GM12878 (cell line): ENCODE results near the gene IQGAP3. TPM values are rescaled to one million over a fixed set of nuclear protein-coding genes. Genes with fewer than 3 reads are reported as not detected.

Source experiments
- EZH2 ChIP-seq: IDR thresholded peaks from 2 replicates; pipeline ENCODE4 v1.6.1; 2012; ENCODE audit warnings: low read depth, mild to moderate bottlenecking, control low read depth, inconsistent platforms, low read length, borderline replicate concordance; ENCODE audit not compliant: control insufficient read depth
- HDAC2 ChIP-seq: fragments of 200-600 bp; sonication (generic); IDR thresholded peaks from 2 replicates; pipeline ENCODE4 v1.6.1; 2017
- JUNB ChIP-seq: IDR thresholded peaks from 2 replicates; pipeline ENCODE4 v1.6.1; 2016; ENCODE audit warnings: antibody characterized with exemption, mild to moderate bottlenecking
- MXI1 ChIP-seq: fragments of 150-350 bp; IDR thresholded peaks from 2 replicates; pipeline ENCODE4 v1.6.1; 2011; ENCODE audit warnings: low read depth, mild to moderate bottlenecking, inconsistent platforms, low read length, improper control_type of control experiment
- NR2F1 ChIP-seq: fragments of 450-650 bp; conservative IDR thresholded peaks from 2 replicates; pipeline ENCODE4 v1.6.1; 2017; ENCODE audit warnings: mild to moderate bottlenecking
- POLR2AphosphoS5 ChIP-seq: IDR thresholded peaks from 2 replicates; pipeline ENCODE4 v1.6.1; 2011; ENCODE audit warnings: mild to moderate bottlenecking, low read length, inconsistent platforms
- SMARCA5 ChIP-seq: fragments of 450-650 bp; IDR thresholded peaks from 2 replicates; pipeline ENCODE4 v1.6.1; 2017; ENCODE audit warnings: mild to moderate bottlenecking
- SRF ChIP-seq, 2 experiments: IDR thresholded peaks; 2 replicates each; pipeline ENCODE4 v1.6.1; 2011; ENCODE audit warnings: low read depth in 2 of 2, low read length in 2 of 2, mild to moderate bottlenecking in 1 of 2, moderate library complexity in 1 of 2
- STAT3 ChIP-seq: IDR thresholded peaks from 2 replicates; pipeline ENCODE4 v1.6.1; 2011; ENCODE audit warnings: low read depth, low read length, improper control_type of control experiment
- SUZ12 ChIP-seq: fragments of 200-600 bp; sonication (generic); IDR thresholded peaks from one replicate; pipeline ENCODE4 v1.6.1; 2018; ENCODE audit warnings: antibody characterized with exemption, mild to moderate bottlenecking; ENCODE audit not compliant: unreplicated experiment
- TBL1XR1 ChIP-seq: IDR thresholded peaks from 2 replicates; pipeline ENCODE4 v1.6.1; 2012; ENCODE audit warnings: low read depth, low read length, improper control_type of control experiment
- ZNF207 ChIP-seq: fragments of 450-650 bp; IDR thresholded peaks from 2 replicates; pipeline ENCODE4 v1.6.1; 2014; ENCODE audit warnings: antibody characterized with exemption, mild to moderate bottlenecking, borderline replicate concordance
- ZNF24 ChIP-seq: fragments of 450-650 bp; IDR thresholded peaks from 2 replicates; pipeline ENCODE4 v1.6.1; 2017; ENCODE audit warnings: antibody characterized with exemption, mild to moderate bottlenecking
- polyA plus RNA-seq, 11 experiments: library from polyadenylated mRNA; depleted of rRNA in 4 of 11; unstranded in 6 of 11; stranded (reverse) in 5 of 11; fragments of >200 nt; fragmentation: Nextera tagmentation in 4 of 11; fragmentation: Illumina TruSeq in 1 of 11; extraction: Ambion mirVana in 4 of 11; extraction: Trizol in 1 of 11; gene quantifications; 1 replicate in 1 of 11; 2 replicates in 10 of 11; pipeline versions ENCODE4 v1.2.1 to v1.2.3, GENCODE V29; 2011 to 2016; ENCODE audit warnings: inconsistent platforms in 2 of 11, missing spikeins in 2 of 11, low read depth in 1 of 11
- total RNA-seq, 4 experiments: library from RNA; depleted of rRNA in 3 of 4; stranded (reverse); fragments of >200 nt in 3 of 4; fragmentation: Illumina TruSeq in 1 of 4; extraction: Trizol in 1 of 4; gene quantifications; 2 replicates each; pipeline versions ENCODE4 v1.2.1 to v1.2.3, GENCODE V29; 2013 to 2021
- TF ChIP-seq, protein P1 (sequence below): IDR thresholded peaks from 2 replicates; pipeline ENCODE4 v1.6.1; 2012; ENCODE audit warnings: low read length, inconsistent platforms
- TF ChIP-seq, protein P2 (sequence below): fragments of 450-650 bp; formaldehyde crosslinking; IDR thresholded peaks from 2 replicates; pipeline ENCODE4 v1.5.0; 2022; ENCODE audit warnings: mild to moderate bottlenecking, missing genetic modification characterization
- TF ChIP-seq, protein P3 (sequence below): fragments of 450-650 bp; IDR thresholded peaks from 2 replicates; pipeline ENCODE4 v1.6.1; 2016; ENCODE audit warnings: mild to moderate bottlenecking, moderate library complexity, borderline replicate concordance
- TF ChIP-seq, protein P4 (sequence below): IDR thresholded peaks from 2 replicates; pipeline ENCODE4 v1.6.1; 2012; ENCODE audit warnings: mild to moderate bottlenecking, low read depth, low read length

IQGAP3 gene
- total and polyA plus RNA-seq, 10 of the 15 experiments (the other 5 are each of a cell fraction or from before 2014, with no cell fraction given), result 1.1 to 10.7 (median 7.9) TPM

DNA sequence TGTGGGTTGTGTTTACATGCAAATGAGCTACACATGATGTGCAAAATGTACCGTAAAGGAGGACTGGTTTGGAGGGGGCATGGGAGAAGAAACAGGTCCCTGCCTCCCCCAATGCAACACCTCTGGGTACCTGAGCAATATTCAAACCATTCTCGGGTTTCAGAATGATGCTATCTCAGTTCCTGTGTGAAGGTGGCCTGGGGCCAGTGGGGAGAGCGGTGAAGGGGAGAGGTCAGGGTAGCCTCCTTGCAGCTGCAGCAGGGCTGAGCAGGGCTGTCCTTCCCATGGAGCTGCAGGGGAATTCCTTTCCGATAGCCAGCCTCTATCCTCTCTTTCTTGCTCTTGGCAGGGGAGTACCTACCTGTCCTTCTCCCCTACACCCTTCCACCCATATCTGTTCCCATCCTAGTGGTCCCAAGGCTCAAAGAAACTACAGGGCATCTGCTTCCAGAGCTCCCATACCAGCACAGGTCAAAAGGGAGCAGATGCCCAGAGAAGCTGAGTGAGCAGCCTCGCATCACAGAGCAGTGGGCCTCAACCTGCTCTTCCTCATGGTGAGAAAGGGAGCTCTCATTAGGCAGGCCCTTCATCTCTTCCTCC lies 83.7 kb downstream of the IQGAP3 start (continued):
- TF ChIP-seq, protein P1, sequence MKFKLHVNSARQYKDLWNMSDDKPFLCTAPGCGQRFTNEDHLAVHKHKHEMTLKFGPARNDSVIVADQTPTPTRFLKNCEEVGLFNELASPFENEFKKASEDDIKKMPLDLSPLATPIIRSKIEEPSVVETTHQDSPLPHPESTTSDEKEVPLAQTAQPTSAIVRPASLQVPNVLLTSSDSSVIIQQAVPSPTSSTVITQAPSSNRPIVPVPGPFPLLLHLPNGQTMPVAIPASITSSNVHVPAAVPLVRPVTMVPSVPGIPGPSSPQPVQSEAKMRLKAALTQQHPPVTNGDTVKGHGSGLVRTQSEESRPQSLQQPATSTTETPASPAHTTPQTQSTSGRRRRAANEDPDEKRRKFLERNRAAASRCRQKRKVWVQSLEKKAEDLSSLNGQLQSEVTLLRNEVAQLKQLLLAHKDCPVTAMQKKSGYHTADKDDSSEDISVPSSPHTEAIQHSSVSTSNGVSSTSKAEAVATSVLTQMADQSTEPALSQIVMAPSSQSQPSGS, result no peak
- TF ChIP-seq POLR2AphosphoS5 (peak; percentile 45; the same call in 1 of the 2 replicates), SMARCA5 (no peak), SUZ12 (no peak), TBL1XR1 (peak; percentile 67; the same call in 1 of the 2 replicates), NR2F1 (peak; percentile 95), JUNB (peak; percentile 93), STAT3 (no peak), HDAC2 (no peak), ZNF207 (no peak), EZH2 (no peak), MXI1 (0 out of 2 replicates have a peak, but pooled peaks have one; percentile 32), ZNF24 (no peak), SRF (IDR thresholded peaks at IDR 0.05; ENCODE audit: low read depth in 2 of 2, low read length in 2 of 2) (0 out of 4 replicates have a peak, but pooled peaks of 1 of the 2 experiments have one; percentile 39)
- TF ChIP-seq, protein P2, sequence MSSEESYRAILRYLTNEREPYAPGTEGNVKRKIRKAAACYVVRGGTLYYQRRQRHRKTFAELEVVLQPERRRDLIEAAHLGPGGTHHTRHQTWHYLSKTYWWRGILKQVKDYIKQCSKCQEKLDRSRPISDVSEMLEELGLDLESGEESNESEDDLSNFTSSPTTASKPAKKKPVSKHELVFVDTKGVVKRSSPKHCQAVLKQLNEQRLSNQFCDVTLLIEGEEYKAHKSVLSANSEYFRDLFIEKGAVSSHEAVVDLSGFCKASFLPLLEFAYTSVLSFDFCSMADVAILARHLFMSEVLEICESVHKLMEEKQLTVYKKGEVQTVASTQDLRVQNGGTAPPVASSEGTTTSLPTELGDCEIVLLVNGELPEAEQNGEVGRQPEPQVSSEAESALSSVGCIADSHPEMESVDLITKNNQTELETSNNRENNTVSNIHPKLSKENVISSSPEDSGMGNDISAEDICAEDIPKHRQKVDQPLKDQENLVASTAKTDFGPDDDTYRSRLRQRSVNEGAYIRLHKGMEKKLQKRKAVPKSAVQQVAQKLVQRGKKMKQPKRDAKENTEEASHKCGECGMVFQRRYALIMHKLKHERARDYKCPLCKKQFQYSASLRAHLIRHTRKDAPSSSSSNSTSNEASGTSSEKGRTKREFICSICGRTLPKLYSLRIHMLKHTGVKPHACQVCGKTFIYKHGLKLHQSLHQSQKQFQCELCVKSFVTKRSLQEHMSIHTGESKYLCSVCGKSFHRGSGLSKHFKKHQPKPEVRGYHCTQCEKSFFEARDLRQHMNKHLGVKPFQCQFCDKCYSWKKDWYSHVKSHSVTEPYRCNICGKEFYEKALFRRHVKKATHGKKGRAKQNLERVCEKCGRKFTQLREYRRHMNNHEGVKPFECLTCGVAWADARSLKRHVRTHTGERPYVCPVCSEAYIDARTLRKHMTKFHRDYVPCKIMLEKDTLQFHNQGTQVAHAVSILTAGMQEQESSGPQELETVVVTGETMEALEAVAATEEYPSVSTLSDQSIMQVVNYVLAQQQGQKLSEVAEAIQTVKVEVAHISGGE, result no peak
- TF ChIP-seq, protein P3, sequence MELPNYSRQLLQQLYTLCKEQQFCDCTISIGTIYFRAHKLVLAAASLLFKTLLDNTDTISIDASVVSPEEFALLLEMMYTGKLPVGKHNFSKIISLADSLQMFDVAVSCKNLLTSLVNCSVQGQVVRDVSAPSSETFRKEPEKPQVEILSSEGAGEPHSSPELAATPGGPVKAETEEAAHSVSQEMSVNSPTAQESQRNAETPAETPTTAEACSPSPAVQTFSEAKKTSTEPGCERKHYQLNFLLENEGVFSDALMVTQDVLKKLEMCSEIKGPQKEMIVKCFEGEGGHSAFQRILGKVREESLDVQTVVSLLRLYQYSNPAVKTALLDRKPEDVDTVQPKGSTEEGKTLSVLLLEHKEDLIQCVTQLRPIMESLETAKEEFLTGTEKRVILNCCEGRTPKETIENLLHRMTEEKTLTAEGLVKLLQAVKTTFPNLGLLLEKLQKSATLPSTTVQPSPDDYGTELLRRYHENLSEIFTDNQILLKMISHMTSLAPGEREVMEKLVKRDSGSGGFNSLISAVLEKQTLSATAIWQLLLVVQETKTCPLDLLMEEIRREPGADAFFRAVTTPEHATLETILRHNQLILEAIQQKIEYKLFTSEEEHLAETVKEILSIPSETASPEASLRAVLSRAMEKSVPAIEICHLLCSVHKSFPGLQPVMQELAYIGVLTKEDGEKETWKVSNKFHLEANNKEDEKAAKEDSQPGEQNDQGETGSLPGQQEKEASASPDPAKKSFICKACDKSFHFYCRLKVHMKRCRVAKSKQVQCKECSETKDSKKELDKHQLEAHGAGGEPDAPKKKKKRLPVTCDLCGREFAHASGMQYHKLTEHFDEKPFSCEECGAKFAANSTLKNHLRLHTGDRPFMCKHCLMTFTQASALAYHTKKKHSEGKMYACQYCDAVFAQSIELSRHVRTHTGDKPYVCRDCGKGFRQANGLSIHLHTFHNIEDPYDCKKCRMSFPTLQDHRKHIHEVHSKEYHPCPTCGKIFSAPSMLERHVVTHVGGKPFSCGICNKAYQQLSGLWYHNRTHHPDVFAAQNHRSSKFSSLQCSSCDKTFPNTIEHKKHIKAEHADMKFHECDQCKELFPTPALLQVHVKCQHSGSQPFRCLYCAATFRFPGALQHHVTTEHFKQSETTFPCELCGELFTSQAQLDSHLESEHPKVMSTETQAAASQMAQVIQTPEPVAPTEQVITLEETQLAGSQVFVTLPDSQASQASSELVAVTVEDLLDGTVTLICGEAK, result no peak
- TF ChIP-seq, protein P4, sequence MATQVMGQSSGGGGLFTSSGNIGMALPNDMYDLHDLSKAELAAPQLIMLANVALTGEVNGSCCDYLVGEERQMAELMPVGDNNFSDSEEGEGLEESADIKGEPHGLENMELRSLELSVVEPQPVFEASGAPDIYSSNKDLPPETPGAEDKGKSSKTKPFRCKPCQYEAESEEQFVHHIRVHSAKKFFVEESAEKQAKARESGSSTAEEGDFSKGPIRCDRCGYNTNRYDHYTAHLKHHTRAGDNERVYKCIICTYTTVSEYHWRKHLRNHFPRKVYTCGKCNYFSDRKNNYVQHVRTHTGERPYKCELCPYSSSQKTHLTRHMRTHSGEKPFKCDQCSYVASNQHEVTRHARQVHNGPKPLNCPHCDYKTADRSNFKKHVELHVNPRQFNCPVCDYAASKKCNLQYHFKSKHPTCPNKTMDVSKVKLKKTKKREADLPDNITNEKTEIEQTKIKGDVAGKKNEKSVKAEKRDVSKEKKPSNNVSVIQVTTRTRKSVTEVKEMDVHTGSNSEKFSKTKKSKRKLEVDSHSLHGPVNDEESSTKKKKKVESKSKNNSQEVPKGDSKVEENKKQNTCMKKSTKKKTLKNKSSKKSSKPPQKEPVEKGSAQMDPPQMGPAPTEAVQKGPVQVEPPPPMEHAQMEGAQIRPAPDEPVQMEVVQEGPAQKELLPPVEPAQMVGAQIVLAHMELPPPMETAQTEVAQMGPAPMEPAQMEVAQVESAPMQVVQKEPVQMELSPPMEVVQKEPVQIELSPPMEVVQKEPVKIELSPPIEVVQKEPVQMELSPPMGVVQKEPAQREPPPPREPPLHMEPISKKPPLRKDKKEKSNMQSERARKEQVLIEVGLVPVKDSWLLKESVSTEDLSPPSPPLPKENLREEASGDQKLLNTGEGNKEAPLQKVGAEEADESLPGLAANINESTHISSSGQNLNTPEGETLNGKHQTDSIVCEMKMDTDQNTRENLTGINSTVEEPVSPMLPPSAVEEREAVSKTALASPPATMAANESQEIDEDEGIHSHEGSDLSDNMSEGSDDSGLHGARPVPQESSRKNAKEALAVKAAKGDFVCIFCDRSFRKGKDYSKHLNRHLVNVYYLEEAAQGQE, result no peak
